NCI-H1694 (cell line): Measurements from ENCODE around the gene DUSP14.
A peak's percentile ranks its signal among the peaks of the same experiment; 100 is the strongest.
"Not testable (repeated sequence)": the region's sequence is repeated elsewhere in the genome, so short reads cannot be mapped to it uniquely, and the experiment has no call there.

Source experiments
- DNase-seq: peaks from one replicate; lab custom pipeline; 2025; lab: John Stamatoyannopoulos, UW

DUSP14 gene

GRCh38 chr17:37483311-37484039 lies 6.2 kb upstream of the DUSP14 start:
- DNase-seq, result peak; percentile 77

GRCh38 chr17:37485938-37486570 lies 3.6 kb upstream of the DUSP14 start:
- no peak for DNase-seq

DNA sequence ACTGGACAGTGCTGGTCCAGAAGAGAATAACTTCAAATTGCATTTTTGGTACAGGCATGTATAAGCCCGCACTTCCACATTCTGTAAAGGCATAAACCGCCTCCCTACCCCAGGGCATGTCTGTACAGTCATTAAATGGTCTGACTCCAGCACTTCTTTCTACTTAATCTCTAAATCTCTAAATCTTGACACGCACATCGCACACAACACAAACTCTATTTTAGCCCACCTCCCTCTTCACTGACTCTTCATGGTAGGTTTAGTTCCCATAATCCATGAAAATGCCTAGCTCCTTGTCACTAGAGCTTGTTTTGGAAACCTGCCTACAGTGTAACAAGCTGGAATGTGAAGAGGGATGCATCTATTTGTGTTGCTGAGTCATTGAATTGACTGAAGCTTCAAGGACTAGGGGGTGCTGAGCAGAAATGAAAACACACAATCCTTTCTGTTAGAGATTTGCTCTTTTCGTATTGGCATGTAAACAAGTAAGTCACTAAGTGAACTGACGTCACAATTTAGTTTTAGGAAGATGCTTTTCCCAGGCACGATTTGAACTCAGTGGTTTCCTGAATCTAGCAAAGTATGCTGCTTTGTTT lies 1.6 kb upstream of the DUSP14 start:
- DNase-seq, result peak; percentile 55

DNA sequence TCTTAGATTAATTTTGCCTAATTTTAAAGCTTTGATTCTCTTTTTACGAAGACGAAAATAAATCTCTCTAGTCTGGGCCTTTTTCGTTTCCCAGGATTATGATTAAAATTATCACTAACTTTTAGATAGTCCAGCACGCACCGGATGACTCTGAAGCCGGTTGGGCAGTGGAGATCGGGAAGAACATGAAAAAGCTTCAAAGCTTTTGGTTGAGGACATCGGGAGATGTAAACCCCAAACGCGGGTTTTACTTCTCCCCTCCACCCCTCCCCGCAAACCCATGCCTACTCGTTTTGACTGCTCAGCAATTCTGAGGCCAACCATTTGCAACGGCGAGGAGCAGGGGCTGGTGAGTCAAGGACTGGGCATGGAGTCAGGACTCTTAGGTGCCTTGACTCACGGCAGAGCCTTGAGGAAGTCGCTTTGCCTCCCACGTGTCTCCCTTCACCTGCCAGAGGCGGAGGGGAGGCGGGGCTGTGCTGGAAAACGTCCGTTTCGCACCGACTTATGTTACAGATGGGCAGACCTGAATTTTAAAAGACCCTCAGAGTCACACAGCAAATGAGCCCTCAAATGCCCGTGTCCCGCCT lies 989 bp upstream of the DUSP14 start:
- no peak for DNase-seq

DNA sequence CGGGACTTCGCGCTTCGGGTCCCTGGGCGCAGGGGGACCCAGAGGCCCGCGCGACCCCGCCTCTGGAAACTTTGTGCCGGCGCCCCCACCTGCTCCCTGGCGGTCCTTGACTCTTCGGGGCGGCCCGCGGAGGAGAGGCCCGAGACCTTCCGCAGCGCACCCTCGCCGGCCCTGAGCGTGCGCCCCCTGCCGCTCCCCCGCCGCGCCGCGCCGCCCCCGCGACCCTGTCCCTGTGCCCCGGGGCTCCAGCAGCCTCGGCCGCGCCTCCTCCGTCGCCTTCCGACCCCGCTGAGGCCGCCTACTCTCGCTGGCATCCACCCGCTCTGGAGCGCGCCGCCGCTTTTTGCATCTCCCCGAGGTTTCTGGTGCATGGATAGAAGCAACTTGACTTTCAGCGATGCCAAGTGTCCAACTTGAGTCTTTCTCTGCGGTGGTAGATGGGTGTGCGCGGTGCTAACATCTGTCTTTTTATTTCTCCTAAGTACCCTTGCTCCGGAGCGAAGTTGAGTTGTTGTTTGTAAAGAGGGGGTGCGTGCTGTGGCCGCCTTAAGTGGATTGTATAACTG lies 414 bp downstream of the DUSP14 start:
- no peak for DNase-seq

DNA sequence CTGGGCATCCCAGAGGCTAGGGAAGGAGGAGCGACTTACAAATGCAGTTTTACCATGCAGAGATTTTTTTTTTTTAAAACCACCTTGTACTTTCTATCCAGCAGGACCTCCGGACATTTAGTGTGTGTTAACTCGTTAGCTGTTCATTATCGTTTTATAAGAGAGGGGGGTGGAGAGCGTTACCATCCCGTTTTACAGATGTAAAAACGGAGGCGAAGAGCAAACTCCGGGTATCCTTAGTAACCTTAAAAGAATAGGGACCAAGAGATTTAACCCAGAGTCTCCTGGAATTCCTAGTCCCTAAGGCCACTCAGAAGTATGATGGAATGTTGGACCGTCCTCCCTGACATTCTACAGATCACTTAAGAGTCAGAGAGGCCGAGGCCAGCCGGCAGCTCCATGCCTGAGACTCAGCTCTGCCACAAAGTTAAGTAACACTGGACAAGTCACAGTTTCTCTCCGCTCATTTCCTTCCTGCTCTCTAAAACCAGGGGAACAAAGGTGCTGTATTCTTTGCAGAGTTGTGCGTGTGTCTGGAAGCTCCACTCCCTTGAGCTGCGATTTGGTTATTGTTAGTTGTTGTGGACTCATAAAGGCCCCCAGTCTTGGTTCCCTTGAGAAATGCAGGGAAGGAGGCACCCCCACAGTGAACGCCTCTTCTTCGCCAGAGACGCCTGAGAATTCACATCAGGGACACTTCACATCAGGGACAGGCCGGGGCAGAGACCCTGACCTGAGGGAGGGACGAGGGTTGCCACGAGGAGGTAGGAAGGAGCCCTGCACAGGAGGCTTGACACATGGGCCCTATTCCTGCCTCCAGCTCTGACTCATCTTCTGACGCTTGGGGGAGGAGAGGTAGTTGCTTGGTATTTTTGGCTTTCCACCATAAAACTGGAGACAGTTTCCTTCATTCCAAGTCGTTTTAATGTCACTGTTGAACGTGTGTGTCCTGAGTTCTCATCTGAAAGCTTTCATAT lies 1.2 kb downstream of the DUSP14 start:
- DNase-seq, result no peak

- no peak for DNase-seq
These were observed 2.5 kb downstream of the DUSP14 start for GRCh38 chr17:37492167-37492566.

GRCh38 chr17:37493249-37494027 lies 3.7 kb downstream of the DUSP14 start:
- no peak for DNase-seq

- DNase-seq, result no peak
These were observed 4.7 kb downstream of the DUSP14 start for GRCh38 chr17:37494401-37494831.

- no peak for DNase-seq
These were observed 5.3 kb downstream of the DUSP14 start for GRCh38 chr17:37494971-37495370.

DNA sequence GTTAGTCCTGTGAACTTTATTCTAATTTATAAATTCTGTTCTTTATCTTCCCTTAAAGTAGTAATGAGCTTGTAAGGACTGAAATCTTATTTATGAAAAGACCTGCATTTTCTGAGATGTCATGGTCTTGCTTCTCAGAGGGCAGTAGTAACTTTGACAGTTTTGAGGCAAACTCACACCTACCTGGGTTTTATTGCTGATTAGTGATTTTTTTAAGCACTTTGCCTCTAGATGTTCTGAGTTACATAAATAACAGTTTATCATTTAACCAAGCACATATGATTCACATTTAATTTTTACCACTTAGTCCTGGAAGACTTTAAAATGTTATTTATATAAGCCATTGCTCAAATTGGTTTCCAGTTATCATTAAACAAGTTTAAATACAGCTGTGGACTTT lies 10.7 kb downstream of the DUSP14 start:
- no peak for DNase-seq

DNA sequence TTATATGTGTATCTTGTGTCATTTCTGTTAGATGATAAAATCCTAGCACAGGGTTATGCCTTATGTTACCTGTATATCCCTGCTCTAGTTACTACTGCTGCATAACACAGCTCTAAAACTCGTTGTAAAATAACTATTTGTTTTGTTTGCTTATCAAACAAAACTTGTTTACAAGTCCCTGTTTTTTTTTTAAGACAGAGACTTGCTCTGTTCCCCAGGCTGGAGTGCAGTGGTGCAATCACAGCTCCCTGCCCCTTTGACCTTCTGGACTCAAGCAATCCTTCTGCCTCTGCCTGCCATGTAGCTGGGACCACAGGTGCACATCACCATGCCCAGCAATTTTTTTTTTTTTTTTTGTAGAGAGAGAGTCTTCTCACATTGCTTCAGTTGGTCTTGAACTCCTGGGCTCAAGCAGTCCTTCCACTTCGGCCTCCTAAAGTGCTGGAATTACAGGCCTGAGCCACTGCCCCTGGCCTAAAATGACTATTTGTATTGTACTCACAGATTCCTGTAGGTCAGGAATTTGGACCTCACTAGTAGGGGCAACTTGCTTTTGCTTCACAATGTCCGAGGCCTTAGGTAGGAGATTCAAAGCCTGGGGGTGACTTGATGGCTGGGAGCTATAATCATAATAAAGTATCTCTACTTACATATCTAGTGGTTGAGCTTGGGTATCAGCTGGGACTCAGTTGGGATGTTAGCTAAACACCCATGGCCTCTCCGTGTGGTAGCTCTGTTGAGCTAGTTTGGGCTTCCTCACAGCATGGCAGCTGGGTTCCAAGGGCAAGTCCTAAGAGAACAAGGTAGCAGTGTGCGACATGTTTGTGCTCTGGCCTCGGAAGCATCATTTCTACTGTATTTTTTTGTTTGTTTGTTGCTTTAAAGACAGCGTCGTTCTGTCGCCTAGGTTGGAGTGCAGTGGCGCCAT lies 12.6 kb downstream of the DUSP14 start:
- DNase-seq, result no peak

GRCh38 chr17:37503148-37503547 lies 13.5 kb downstream of the DUSP14 start:
- no peak for DNase-seq

- no peak for DNase-seq
These were observed 15.6 kb downstream of the DUSP14 start for GRCh38 chr17:37505333-37505732.

DNA sequence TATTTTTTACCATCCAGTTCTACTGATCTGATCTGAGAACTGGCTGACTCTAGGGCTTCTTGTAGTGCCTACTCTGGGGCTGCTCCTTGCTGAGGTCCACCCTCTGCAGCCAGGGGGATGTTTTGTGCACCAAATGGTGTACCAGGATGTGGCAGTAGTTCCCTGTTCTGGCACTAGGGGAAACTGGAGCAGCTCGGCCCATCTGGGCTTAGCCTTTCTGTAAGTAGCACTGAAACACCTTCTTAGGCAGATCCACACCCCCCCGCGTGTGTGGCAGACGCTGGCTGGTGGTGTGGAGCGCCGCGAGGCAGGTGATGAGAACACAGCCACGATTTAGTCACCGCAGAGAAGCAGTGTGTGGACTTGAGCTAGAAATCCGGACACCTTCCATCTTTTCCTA lies 17.0 kb downstream of the DUSP14 start:
- DNase-seq, result peak; percentile 79

GRCh38 chr17:37507111-37507510 lies 17.4 kb downstream of the DUSP14 start:
- DNase-seq, result peak; percentile 64

GRCh38 chr17:37510056-37510455 lies 20.4 kb downstream of the DUSP14 start:
- DNase-seq, result no peak

- not testable (repeated sequence) for DNase-seq
These were observed 22.0 kb downstream of the DUSP14 start for GRCh38 chr17:37511642-37512041.

DNA sequence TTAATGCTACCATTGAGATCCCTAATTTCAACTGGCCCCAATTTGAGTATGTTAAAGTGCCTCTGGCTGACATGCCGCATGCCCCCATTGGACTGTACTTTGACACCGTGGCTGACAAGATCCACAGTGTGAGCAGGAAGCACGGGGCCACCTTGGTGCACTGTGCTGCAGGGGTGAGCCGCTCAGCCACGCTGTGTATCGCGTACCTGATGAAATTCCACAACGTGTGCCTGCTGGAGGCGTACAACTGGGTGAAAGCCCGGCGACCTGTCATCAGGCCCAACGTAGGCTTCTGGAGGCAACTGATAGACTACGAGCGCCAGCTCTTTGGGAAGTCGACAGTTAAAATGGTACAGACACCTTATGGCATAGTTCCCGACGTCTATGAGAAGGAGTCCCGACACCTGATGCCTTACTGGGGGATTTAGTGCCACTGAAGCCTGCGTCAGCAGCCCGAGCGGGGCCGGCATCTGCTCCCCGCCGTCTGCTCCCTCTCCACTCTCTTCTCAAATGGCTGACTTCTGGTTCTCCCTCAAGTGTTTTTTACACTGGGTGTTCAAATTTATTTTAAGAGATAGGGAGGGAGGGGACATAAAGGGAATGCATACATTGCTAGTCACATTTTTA lies 22.9 kb downstream of the DUSP14 start:
- DNase-seq, result peak; percentile 71
